ENCODE results near the gene IRAG1.
"Not testable (repeated sequence)": the region's sequence is repeated elsewhere in the genome, so short reads cannot be mapped to it uniquely, and the experiment has no call there.

IRAG1 gene

GRCh38 chr11:10708131-10708530, 14.6 kb upstream of the IRAG1 start:
- DNase-seq (ENCODE audit: low spot score): no peak

GRCh38 chr11:10701982-10702381, 8.4 kb upstream of the IRAG1 start:
- no peak for DNase-seq (ENCODE audit: low spot score)

- DNase-seq (ENCODE audit: low spot score): no peak
These were observed 5.5 kb upstream of the IRAG1 start for GRCh38 chr11:10699072-10699471.

- no peak for DNase-seq (ENCODE audit: low spot score)
These were observed 3.7 kb upstream of the IRAG1 start for GRCh38 chr11:10697323-10697620.

- DNase-seq (ENCODE audit: low spot score): no peak
These were observed 3.1 kb upstream of the IRAG1 start for GRCh38 chr11:10696468-10697322.

GRCh38 chr11:10695833-10696232, 2.3 kb upstream of the IRAG1 start:
- DNase-seq (ENCODE audit: low spot score): no peak

GRCh38 chr11:10694486-10695239, 1.1 kb upstream of the IRAG1 start:
- DNase-seq (ENCODE audit: low spot score): no peak

GRCh38 chr11:10692531-10693115, 932 bp downstream of the IRAG1 start:
- DNase-seq (ENCODE audit: low spot score): no peak

GRCh38 chr11:10688401-10688800, 5.2 kb downstream of the IRAG1 start:
- DNase-seq (ENCODE audit: low spot score): no peak

- no peak for DNase-seq (ENCODE audit: low spot score)
These were observed 7.2 kb downstream of the IRAG1 start for GRCh38 chr11:10686311-10686710.

- no peak for DNase-seq (ENCODE audit: low spot score)
These were observed 10.1 kb downstream of the IRAG1 start for GRCh38 chr11:10683429-10683828.

GRCh38 chr11:10680956-10681487, 12.5 kb downstream of the IRAG1 start:
- no peak for DNase-seq (ENCODE audit: low spot score)

GRCh38 chr11:10680279-10680678, 13.3 kb downstream of the IRAG1 start:
- DNase-seq (ENCODE audit: low spot score): not testable (repeated sequence)

GRCh38 chr11:10679644-10680043, 13.9 kb downstream of the IRAG1 start:
- no peak for DNase-seq (ENCODE audit: low spot score)

GRCh38 chr11:10678101-10678500, 15.5 kb downstream of the IRAG1 start:
- no peak for DNase-seq (ENCODE audit: low spot score)

GRCh38 chr11:10676919-10677318, 16.6 kb downstream of the IRAG1 start:
- no peak for DNase-seq (ENCODE audit: low spot score)

- peak; percentile 68 for DNase-seq (ENCODE audit: low spot score)
These were observed 18.6 kb downstream of the IRAG1 start for GRCh38 chr11:10674911-10675440.

GRCh38 chr11:10674440-10674855, 19.1 kb downstream of the IRAG1 start:
- DNase-seq (ENCODE audit: low spot score): no peak

- DNase-seq (ENCODE audit: low spot score): no peak
These were observed 20.0 kb downstream of the IRAG1 start for GRCh38 chr11:10673501-10674062.

GRCh38 chr11:10670099-10670498, 23.5 kb downstream of the IRAG1 start:
- DNase-seq (ENCODE audit: low spot score): no peak

GRCh38 chr11:10669258-10670033, 24.1 kb downstream of the IRAG1 start:
- DNase-seq (ENCODE audit: low spot score): no peak

GRCh38 chr11:10667521-10667885, 26.1 kb downstream of the IRAG1 start:
- DNase-seq (ENCODE audit: low spot score): no peak
